K562 (cell line): ENCODE measurements around the gene HMGB2. TPM values are rescaled to one million over a fixed set of nuclear protein-coding genes. Genes with fewer than 3 reads are reported as not detected.

ENCODE experiments used
- BRF1 ChIP-seq: IDR thresholded peaks from 3 replicates; pipeline ENCODE4 v1.6.1; 2011; ENCODE audit warnings: borderline replicate concordance, mild to moderate bottlenecking; ENCODE audit not compliant: insufficient read length; ENCODE audit errors: extremely low read depth
- CHD2 ChIP-seq: IDR thresholded peaks from 2 replicates; pipeline ENCODE4 v1.6.1; 2011; ENCODE audit warnings: low read depth, low read length
- DIDO1 ChIP-seq: fragments of 450-650 bp; IDR thresholded peaks from 2 replicates; pipeline ENCODE4 v1.6.1; 2016; ENCODE audit warnings: low read depth, missing biosample characterization, missing genetic modification characterization
- MTA3 ChIP-seq: fragments of 450-650 bp; formaldehyde crosslinking; IDR thresholded peaks from 2 replicates; pipeline ENCODE4 v1.6.1; 2017; ENCODE audit warnings: mild to moderate bottlenecking, borderline replicate concordance
- POLR2G ChIP-seq: fragments of 200-400 bp; formaldehyde crosslinking; IDR thresholded peaks from 2 replicates; pipeline ENCODE4 v1.6.1; 2017; ENCODE audit warnings: low read depth, mild to moderate bottlenecking, antibody characterized with exemption, low read length, moderate library complexity
- RBM25 ChIP-seq: fragments of 200-400 bp; formaldehyde crosslinking; IDR thresholded peaks from 2 replicates; pipeline ENCODE4 v1.6.1; 2018; ENCODE audit warnings: low read length, low read depth, moderate library complexity; ENCODE audit not compliant: severe bottlenecking
- SIRT6 ChIP-seq: IDR thresholded peaks from one replicate; pipeline ENCODE4 v1.6.1; 2012; ENCODE audit warnings: low read depth, mild to moderate bottlenecking, control low read depth, inconsistent platforms, low read length, moderate library complexity
- TBL1XR1 ChIP-seq, 2 experiments: IDR thresholded peaks; 2 replicates each; pipeline ENCODE4 v1.6.1; 2012; ENCODE audit warnings: improper control_type of control experiment in 2 of 2, low read length in 2 of 2, mild to moderate bottlenecking in 1 of 2
- ZBTB8A ChIP-seq: fragments of 450-650 bp; IDR thresholded peaks from 2 replicates; pipeline ENCODE4 v1.6.1; 2018; ENCODE audit warnings: mild to moderate bottlenecking, moderate library complexity; ENCODE audit not compliant: partially characterized antibody
- ZKSCAN3 ChIP-seq: fragments of 250-450 bp; sonication (Bioruptor Pico); IDR thresholded peaks from 2 replicates; pipeline ENCODE4 v1.4.0; 2020
- ZNF175 ChIP-seq: fragments of 200-800 bp; sonication (Bioruptor generic); IDR thresholded peaks from 2 replicates; pipeline ENCODE4 v1.6.1; 2016; ENCODE audit warnings: low read depth, mild to moderate bottlenecking, missing genetic modification characterization, missing compliant biosample characterization
- ZNF263 ChIP-seq: sonication (generic); formaldehyde crosslinking; IDR thresholded peaks from 2 replicates; pipeline ENCODE4 v1.8.0; 2022; ENCODE audit warnings: mild to moderate bottlenecking, missing genetic modification reagents, borderline replicate concordance
- ZNF282 ChIP-seq: sonication (generic); formaldehyde crosslinking; IDR thresholded peaks from 2 replicates; pipeline ENCODE4 v1.8.1; 2023; ENCODE audit warnings: missing genetic modification reagents
- ZNF668 ChIP-seq: fragments of 250-450 bp; sonication (Bioruptor Pico); IDR thresholded peaks from 2 replicates; pipeline ENCODE4 v1.8.0; 2022; ENCODE audit warnings: mild to moderate bottlenecking, inconsistent platforms
- ZNF764 ChIP-seq: fragments of 250-450 bp; sonication (Bioruptor Pico); IDR thresholded peaks from 2 replicates; pipeline ENCODE4 v1.4.0; 2020; ENCODE audit warnings: low read depth, mild to moderate bottlenecking, moderate library complexity
- polyA plus RNA-seq, 8 experiments: library from polyadenylated mRNA; depleted of rRNA in 4 of 8; stranded (reverse) in 5 of 8; unstranded in 3 of 8; fragments of >200 nt; fragmentation: Nextera tagmentation in 2 of 8; fragmentation: Illumina TruSeq in 1 of 8; extraction: Ambion mirVana in 2 of 8; extraction: Trizol in 1 of 8; gene quantifications; 2 replicates each; pipeline versions ENCODE4 v1.2.1 to v1.2.3, GENCODE V29; 2011 to 2014; ENCODE audit warnings: inconsistent platforms in 1 of 8, missing spikeins in 1 of 8
- total RNA-seq, 7 experiments: library from RNA; depleted of rRNA in 6 of 7; stranded (reverse); fragments of >200 nt in 6 of 7; fragmentation: Illumina TruSeq in 2 of 7; extraction: Trizol in 2 of 7; gene quantifications; 2 replicates each; pipeline versions ENCODE4 v1.2.1 to v1.2.3, GENCODE V29; 2011 to 2021; ENCODE audit warnings: low replicate concordance in 1 of 7
- TF ChIP-seq, protein P1 (sequence below): fragments of 450-650 bp; IDR thresholded peaks from 2 replicates; pipeline ENCODE4 v1.6.1; 2017; ENCODE audit warnings: antibody characterized with exemption, mild to moderate bottlenecking
- TF ChIP-seq, protein P2 (sequence below): fragments of 250-450 bp; sonication (Bioruptor Pico); IDR thresholded peaks from 2 replicates; pipeline ENCODE4 v1.8.0; 2021; ENCODE audit warnings: borderline replicate concordance, mild to moderate bottlenecking, moderate library complexity; ENCODE audit not compliant: poor library complexity, severe bottlenecking
- TF ChIP-seq, protein P3 (sequence below): fragments of 450-650 bp; IDR thresholded peaks from 2 replicates; pipeline ENCODE4 v1.6.1; 2016; ENCODE audit warnings: borderline replicate concordance
- TF ChIP-seq, protein P4 (sequence below): sonication (generic); formaldehyde crosslinking; IDR thresholded peaks from 2 replicates; pipeline ENCODE4 v1.8.0; 2022; ENCODE audit warnings: mild to moderate bottlenecking, low read depth, missing genetic modification reagents

The HMGB2 gene
- total and polyA plus RNA-seq, 9 of the 15 experiments (the other 6 are each of a cell fraction or from before 2014, with no cell fraction given) = 309 to 822 (median 626) TPM

DNA sequence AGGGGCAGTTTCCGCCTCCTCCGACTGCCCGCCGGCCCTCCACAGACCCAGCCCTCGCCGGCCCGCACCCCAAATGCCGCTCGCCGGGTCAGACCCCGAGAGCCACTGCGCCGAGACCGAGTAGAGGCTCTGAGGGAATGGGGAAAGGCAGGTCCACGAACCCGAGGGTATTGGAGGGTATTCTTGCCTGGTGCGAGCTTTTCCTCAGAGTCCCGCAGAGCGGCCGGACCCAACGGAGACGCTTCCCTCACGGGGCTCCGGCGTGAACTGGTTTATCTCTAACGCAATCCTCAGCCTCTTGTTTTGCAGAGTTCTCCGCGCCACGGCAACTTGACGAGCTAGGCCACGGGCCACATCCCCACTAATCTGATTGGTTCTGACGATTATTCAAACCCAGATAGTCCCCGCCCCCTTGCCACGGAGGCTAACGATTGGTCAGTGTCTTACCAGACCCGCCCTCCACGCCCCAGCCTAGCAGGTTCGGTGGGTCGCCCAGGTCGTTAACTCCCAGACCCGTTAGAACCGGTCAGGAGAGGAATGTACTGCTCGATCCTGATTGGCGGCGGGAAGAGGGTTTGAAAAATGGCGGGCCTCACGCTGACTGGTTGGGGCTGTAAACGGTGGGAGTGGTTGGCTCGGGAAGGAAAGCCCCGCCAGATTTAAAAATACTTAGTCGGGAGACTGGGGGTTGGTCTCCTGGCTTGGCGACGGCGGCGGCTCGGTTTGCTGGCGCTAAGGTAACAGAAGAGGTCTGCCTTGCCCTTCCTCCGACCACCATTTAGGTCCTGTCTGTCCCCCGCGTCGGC is at the start of gene HMGB2 (continued):
- TF ChIP-seq, protein P1, sequence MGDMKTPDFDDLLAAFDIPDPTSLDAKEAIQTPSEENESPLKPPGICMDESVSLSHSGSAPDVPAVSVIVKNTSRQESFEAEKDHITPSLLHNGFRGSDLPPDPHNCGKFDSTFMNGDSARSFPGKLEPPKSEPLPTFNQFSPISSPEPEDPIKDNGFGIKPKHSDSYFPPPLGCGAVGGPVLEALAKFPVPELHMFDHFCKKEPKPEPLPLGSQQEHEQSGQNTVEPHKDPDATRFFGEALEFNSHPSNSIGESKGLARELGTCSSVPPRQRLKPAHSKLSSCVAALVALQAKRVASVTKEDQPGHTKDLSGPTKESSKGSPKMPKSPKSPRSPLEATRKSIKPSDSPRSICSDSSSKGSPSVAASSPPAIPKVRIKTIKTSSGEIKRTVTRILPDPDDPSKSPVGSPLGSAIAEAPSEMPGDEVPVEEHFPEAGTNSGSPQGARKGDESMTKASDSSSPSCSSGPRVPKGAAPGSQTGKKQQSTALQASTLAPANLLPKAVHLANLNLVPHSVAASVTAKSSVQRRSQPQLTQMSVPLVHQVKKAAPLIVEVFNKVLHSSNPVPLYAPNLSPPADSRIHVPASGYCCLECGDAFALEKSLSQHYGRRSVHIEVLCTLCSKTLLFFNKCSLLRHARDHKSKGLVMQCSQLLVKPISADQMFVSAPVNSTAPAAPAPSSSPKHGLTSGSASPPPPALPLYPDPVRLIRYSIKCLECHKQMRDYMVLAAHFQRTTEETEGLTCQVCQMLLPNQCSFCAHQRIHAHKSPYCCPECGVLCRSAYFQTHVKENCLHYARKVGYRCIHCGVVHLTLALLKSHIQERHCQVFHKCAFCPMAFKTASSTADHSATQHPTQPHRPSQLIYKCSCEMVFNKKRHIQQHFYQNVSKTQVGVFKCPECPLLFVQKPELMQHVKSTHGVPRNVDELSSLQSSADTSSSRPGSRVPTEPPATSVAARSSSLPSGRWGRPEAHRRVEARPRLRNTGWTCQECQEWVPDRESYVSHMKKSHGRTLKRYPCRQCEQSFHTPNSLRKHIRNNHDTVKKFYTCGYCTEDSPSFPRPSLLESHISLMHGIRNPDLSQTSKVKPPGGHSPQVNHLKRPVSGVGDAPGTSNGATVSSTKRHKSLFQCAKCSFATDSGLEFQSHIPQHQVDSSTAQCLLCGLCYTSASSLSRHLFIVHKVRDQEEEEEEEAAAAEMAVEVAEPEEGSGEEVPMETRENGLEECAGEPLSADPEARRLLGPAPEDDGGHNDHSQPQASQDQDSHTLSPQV = no peak
- peak; percentile 78 for TF ChIP-seq RBM25
- TF ChIP-seq ZBTB8A = no peak
- TF ChIP-seq ZKSCAN3 (CRISPR knock-in tag) = no peak
- TF ChIP-seq, protein P2, sequence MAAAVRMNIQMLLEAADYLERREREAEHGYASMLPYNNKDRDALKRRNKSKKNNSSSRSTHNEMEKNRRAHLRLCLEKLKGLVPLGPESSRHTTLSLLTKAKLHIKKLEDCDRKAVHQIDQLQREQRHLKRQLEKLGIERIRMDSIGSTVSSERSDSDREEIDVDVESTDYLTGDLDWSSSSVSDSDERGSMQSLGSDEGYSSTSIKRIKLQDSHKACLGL = no peak
- no peak for TF ChIP-seq DIDO1 (tag)
- TF ChIP-seq ZNF282 (CRISPR knock-in tag) = no peak
- 0 out of 2 replicates have a peak, but pooled peaks have one; percentile 66 for TF ChIP-seq ZNF764 (CRISPR knock-in tag)
- TF ChIP-seq ZNF668 = no peak
- peak; percentile 42; the same call in 1 of the 2 replicates for TF ChIP-seq CHD2
- TF ChIP-seq, protein P3, sequence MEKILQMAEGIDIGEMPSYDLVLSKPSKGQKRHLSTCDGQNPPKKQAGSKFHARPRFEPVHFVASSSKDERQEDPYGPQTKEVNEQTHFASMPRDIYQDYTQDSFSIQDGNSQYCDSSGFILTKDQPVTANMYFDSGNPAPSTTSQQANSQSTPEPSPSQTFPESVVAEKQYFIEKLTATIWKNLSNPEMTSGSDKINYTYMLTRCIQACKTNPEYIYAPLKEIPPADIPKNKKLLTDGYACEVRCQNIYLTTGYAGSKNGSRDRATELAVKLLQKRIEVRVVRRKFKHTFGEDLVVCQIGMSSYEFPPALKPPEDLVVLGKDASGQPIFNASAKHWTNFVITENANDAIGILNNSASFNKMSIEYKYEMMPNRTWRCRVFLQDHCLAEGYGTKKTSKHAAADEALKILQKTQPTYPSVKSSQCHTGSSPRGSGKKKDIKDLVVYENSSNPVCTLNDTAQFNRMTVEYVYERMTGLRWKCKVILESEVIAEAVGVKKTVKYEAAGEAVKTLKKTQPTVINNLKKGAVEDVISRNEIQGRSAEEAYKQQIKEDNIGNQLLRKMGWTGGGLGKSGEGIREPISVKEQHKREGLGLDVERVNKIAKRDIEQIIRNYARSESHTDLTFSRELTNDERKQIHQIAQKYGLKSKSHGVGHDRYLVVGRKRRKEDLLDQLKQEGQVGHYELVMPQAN = peak; percentile 86
- no peak for TF ChIP-seq SIRT6
- TF ChIP-seq BRF1 = no peak
- peak; percentile 81; the same call in 1 of the 2 replicates for TF ChIP-seq MTA3
- TF ChIP-seq, protein P4, sequence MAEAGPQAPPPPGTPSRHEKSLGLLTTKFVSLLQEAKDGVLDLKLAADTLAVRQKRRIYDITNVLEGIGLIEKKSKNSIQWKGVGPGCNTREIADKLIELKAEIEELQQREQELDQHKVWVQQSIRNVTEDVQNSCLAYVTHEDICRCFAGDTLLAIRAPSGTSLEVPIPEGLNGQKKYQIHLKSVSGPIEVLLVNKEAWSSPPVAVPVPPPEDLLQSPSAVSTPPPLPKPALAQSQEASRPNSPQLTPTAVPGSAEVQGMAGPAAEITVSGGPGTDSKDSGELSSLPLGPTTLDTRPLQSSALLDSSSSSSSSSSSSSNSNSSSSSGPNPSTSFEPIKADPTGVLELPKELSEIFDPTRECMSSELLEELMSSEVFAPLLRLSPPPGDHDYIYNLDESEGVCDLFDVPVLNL (CRISPR knock-in tag) = peak; percentile 99
- peak in 1 of 2 experiments; percentile 78; a peak in 1 of 4 replicates for TF ChIP-seq TBL1XR1 (IDR thresholded peaks at IDR 0.05; ENCODE audit: low read length in 2 of 2)
- TF ChIP-seq POLR2G = peak; percentile 95
- no peak for TF ChIP-seq ZNF175 (CRISPR knock-in tag)
- no peak for TF ChIP-seq ZNF263 (CRISPR knock-in tag)
